Hepatic stellate cell (primary cell): ENCODE data around the gene PKDREJ.

ENCODE experiments used
- DNase-seq: peaks from one replicate; pipeline ENCODE4 v3.0.0; 2011; ENCODE audit warnings: low spot score

The PKDREJ gene

GRCh38 chr22:46290121-46290842 lies 27.1 kb upstream of the PKDREJ start:
- no peak for DNase-seq

- DNase-seq, result no peak
Measured at GRCh38 chr22:46289244-46289891, 26.2 kb upstream of the PKDREJ start.

GRCh38 chr22:46288846-46289243 lies 25.7 kb upstream of the PKDREJ start:
- DNase-seq, result no peak

GRCh38 chr22:46287873-46288751 lies 25.0 kb upstream of the PKDREJ start:
- no peak for DNase-seq

- DNase-seq, result no peak
Measured at GRCh38 chr22:46286941-46287872, 24.1 kb upstream of the PKDREJ start.

GRCh38 chr22:46286006-46286405 lies 22.9 kb upstream of the PKDREJ start:
- no peak for DNase-seq

- no peak for DNase-seq
Measured at GRCh38 chr22:46281866-46282678, 18.9 kb upstream of the PKDREJ start.

- DNase-seq, result no peak
Measured at GRCh38 chr22:46280999-46281623, 18.0 kb upstream of the PKDREJ start.

GRCh38 chr22:46280063-46280817 lies 17.1 kb upstream of the PKDREJ start:
- no peak for DNase-seq

- DNase-seq, result no peak
Measured at GRCh38 chr22:46278656-46279645, 15.8 kb upstream of the PKDREJ start.

- DNase-seq, result no peak
Measured at GRCh38 chr22:46276563-46276962, 13.4 kb upstream of the PKDREJ start.

GRCh38 chr22:46275455-46276122 lies 12.4 kb upstream of the PKDREJ start:
- DNase-seq, result peak; percentile 43

- DNase-seq, result no peak
Measured at GRCh38 chr22:46274381-46274780, 11.2 kb upstream of the PKDREJ start.

GRCh38 chr22:46273432-46274148 lies 10.4 kb upstream of the PKDREJ start:
- DNase-seq, result no peak

- no peak for DNase-seq
Measured at GRCh38 chr22:46272762-46273431, 9.8 kb upstream of the PKDREJ start.

GRCh38 chr22:46272196-46272595 lies 9.1 kb upstream of the PKDREJ start:
- no peak for DNase-seq

GRCh38 chr22:46269564-46269963 lies 6.4 kb upstream of the PKDREJ start:
- DNase-seq, result no peak
